Upper lobe of right lung (tissue), 1 donor: ENCODE results near the gene CPED1. TPM values are rescaled to one million over a fixed set of nuclear protein-coding genes. Genes with fewer than 3 reads are reported as not detected.

Experiments
- ATAC-seq: fragments of 200-7000 bp; cut with Tn5 transposase; one replicate; pipeline ENCODE4 v1.9.1; 2020; ENCODE audit warnings: mild to moderate bottlenecking, moderate library complexity
- DNase-seq: peaks from one replicate; pipeline ENCODE4 v3.0.0-alpha.2; 2020
- H3K27ac ChIP-seq: fragments of 200-600 bp; one replicate; pipeline ENCODE4 v1.8.0; 2022
- H3K27me3 ChIP-seq: fragments of 200-600 bp; one replicate; pipeline ENCODE4 v1.8.0; 2022; ENCODE audit warnings: mild to moderate bottlenecking
- H3K36me3 ChIP-seq: fragments of 200-600 bp; one replicate; pipeline ENCODE4 v1.8.0; 2022
- H3K4me1 ChIP-seq: fragments of 200-600 bp; one replicate; pipeline ENCODE4 v1.8.0; 2022
- H3K4me3 ChIP-seq: fragments of 200-600 bp; one replicate; pipeline ENCODE4 v1.8.0; 2022; ENCODE audit warnings: mild to moderate bottlenecking
- H3K9me3 ChIP-seq: fragments of 200-600 bp; one replicate; pipeline ENCODE4 v1.8.0; 2022
- CTCF ChIP-seq: fragments of 200-600 bp; IDR thresholded peaks from one replicate; pipeline ENCODE4 v1.8.0; 2022; ENCODE audit warnings: antibody characterized with exemption
- intact Hi-C: fragments of 100-400 bp; cut with DNase I; formaldehyde crosslinking; loops from one replicate; pipeline ENCODE4 v1.11.0; 2022
- total RNA-seq: library from RNA; stranded (reverse); fragmentation: NEBNext Ultra II Directional; extraction: Animal tissue kit (Norgen Biotek cat#: 25700); gene quantifications from one replicate; pipeline ENCODE4 v1.2.1, GENCODE V29; 2021
- donor health status: DM: no; HTN: yes; CAD: no; lungs with severe emphysema.

Gene CPED1
- total RNA-seq, 1 donor from 2014 or later: 39.2 TPM

GRCh38 chr7:120986650-120987049, 1.9 kb upstream of the CPED1 start:
- H3K27ac ChIP-seq: no peak overlapping the region
- H3K27me3 ChIP-seq: no peaks in the 10 kb centered on the region
- no peak for ATAC-seq
- intact Hi-C loops: loop anchor here (5.0 kb wide), 1 partner anchor 96 kb away; no protein-coding TSS in a partner anchor
- no peaks in the 10 kb centered on the region for H3K9me3 ChIP-seq
- H3K36me3 ChIP-seq: no peaks in the 10 kb centered on the region
- no peak for DNase-seq
- H3K4me1 ChIP-seq: peaks cover 9% of the 10 kb centered on the region
- H3K4me3 ChIP-seq: no peak overlapping the region
- TF ChIP-seq CTCF: no peak

- Histone ChIP-seq H3K27me3 (no peaks in the 10 kb centered on the region), H3K9me3 (no peaks in the 10 kb centered on the region), H3K36me3 (no peaks in the 10 kb centered on the region), H3K4me1 (peaks cover 9% of the 10 kb centered on the region), H3K27ac (no peak overlapping the region), H3K4me3 (no peak overlapping the region)
- DNase-seq (no peak), ATAC-seq (no peak)
- no peak for TF ChIP-seq CTCF
- intact Hi-C loops: loop anchor here (5.0 kb wide), 1 partner anchor 95 kb away; no protein-coding TSS in a partner anchor
These were observed 1.2 kb upstream of the CPED1 start for GRCh38 chr7:120987280-120987679.

- H3K27me3 ChIP-seq: no peaks in the 10 kb centered on the region
- H3K27ac ChIP-seq: peak overlapping the region; percentile 65
- ATAC-seq: peak; percentile 98
- H3K4me1 ChIP-seq: peaks cover 9% of the 10 kb centered on the region
- peak overlapping the region; percentile 48 for H3K4me3 ChIP-seq
- no peaks in the 10 kb centered on the region for H3K36me3 ChIP-seq
- H3K9me3 ChIP-seq: no peaks in the 10 kb centered on the region
- DNase-seq: peak; percentile 93
- intact Hi-C loops: loop anchor here (5.0 kb wide), 1 partner anchor 94 kb away; no protein-coding TSS in a partner anchor
- peak; percentile 98 for TF ChIP-seq CTCF
These were observed 574 bp upstream of the CPED1 start for GRCh38 chr7:120987683-120988590.

- no peaks in the 10 kb centered on the region for H3K9me3 ChIP-seq
- peaks cover 18% of the 10 kb centered on the region for H3K4me1 ChIP-seq
- no peak for TF ChIP-seq CTCF
- H3K4me3 ChIP-seq: peak overlapping the region; percentile 48
- no peak for ATAC-seq
- no peaks in the 10 kb centered on the region for H3K36me3 ChIP-seq
- DNase-seq: no peak
- H3K27me3 ChIP-seq: no peaks in the 10 kb centered on the region
- intact Hi-C loops: loop anchor here (5.0 kb wide), 1 partner anchor 93 kb away; no protein-coding TSS in a partner anchor
- peak overlapping the region; percentile 65 for H3K27ac ChIP-seq
These were observed 1.0 kb downstream of the CPED1 start for GRCh38 chr7:120989257-120990220.

GRCh38 chr7:120990468-120991118, 2.1 kb downstream of the CPED1 start:
- Histone ChIP-seq H3K27me3 (no peaks in the 10 kb centered on the region), H3K27ac (no peak overlapping the region), H3K9me3 (no peaks in the 10 kb centered on the region), H3K4me1 (peaks cover 18% of the 10 kb centered on the region), H3K36me3 (no peaks in the 10 kb centered on the region), H3K4me3 (peak overlapping the region; percentile 48)
- no peak for TF ChIP-seq CTCF
- no peak for DNase-seq
- no peak for ATAC-seq
- intact Hi-C loops: no loop called here
